Skeletal muscle satellite cell (primary cell): ENCODE measurements around the gene PTGES3.

ENCODE experiments used
- H3K27me3 ChIP-seq: 2 replicates; pipeline ENCODE4 v1.7.0; 2013; ENCODE audit warnings: low read length; ENCODE audit not compliant: control insufficient read depth, insufficient read depth
- H3K36me3 ChIP-seq: 2 replicates; pipeline ENCODE4 v1.7.0; 2013; ENCODE audit warnings: mild to moderate bottlenecking, control low read depth, low read length; ENCODE audit not compliant: insufficient read depth
- H3K4me1 ChIP-seq: 2 replicates; pipeline ENCODE4 v1.7.0; 2013; ENCODE audit warnings: low read length; ENCODE audit not compliant: control insufficient read depth, insufficient read depth
- H3K4me2 ChIP-seq: 2 replicates; pipeline ENCODE4 v1.7.0; 2013; ENCODE audit warnings: mild to moderate bottlenecking, low read length
- H3K4me3 ChIP-seq: 2 replicates; pipeline ENCODE4 v1.7.0; 2013; ENCODE audit warnings: low read length
- H3K9ac ChIP-seq: 2 replicates; pipeline ENCODE4 v1.7.0; 2013; ENCODE audit warnings: mild to moderate bottlenecking, low read depth, low read length, moderate library complexity
- H3K9me3 ChIP-seq: replicated peaks from 2 replicates; pipeline ENCODE4 v1.7.0; 2013; ENCODE audit warnings: mild to moderate bottlenecking, control low read depth, low read length

Gene PTGES3

GRCh38 chr12:56632701-56633467, 55.2 kb downstream of the PTGES3 start:
- Histone ChIP-seq H3K9me3 (no peaks in the 10 kb centered on the region), H3K4me2 (peak overlapping the region; percentile 94), H3K4me1 (peaks cover 46% of the 10 kb centered on the region), H3K4me3 (peak overlapping the region; percentile 55), H3K27me3 (no peaks in the 10 kb centered on the region), H3K9ac (peak overlapping the region; percentile 9), H3K36me3 (peaks cover 12% of the 10 kb centered on the region)

DNA sequence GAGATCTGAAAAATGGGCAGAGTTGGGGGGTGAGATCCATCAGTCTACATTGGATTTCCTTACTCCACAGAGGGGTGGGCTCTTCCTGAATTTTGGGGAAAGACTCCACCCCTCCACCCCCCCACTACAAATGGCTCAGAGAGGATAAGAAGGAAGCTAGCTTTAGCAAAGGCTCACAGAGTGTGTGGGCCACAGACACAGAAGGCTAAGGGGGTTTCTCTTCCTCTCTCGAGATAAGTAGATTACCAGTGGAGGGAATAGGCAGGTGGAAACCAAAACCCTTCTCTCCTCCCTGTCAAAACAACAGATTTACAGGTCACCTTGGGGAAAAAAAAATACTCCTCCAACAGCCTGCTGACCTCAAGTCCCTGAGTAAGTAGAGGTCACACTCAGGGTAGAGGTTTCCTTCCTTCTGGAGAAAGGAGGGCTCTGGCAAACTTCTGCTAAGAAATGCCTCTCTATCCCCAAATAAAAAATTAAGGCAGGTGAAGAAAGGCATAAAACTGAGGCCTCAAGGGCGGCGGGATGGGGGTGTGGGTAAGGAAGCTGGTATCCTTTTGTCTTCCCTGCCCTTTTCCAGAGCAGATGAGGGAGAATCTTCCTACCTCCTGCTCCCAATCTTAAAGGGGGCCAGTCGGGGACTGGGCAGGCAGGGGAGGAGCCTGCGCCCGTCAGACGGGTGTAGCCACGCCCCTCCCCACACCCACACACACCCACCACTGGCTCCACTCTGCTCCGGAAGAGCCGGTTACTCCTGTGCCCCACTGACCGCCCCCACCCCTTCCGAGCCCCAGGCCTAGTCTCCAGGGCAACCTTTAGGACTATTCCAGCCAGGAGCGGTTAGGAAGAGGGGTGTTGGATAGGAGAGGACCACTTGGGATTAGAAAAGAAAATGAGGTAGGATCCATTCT, 56.0 kb downstream of the PTGES3 start:
- Histone ChIP-seq H3K36me3 (peaks cover 8% of the 10 kb centered on the region), H3K4me2 (peak overlapping the region; percentile 94), H3K4me3 (peak overlapping the region; percentile 55), H3K4me1 (peaks cover 41% of the 10 kb centered on the region), H3K27me3 (no peaks in the 10 kb centered on the region), H3K9me3 (no peaks in the 10 kb centered on the region), H3K9ac (peak overlapping the region; percentile 20)

GRCh38 chr12:56630180-56630632, 57.9 kb downstream of the PTGES3 start, which contains the start of gene BAZ2A:
BAZ2A (minus strand) TSS chr12:56630326; CDS start chr12:56617530, 12,796 bp downstream.
- H3K4me2 ChIP-seq, result peak within 1 kb of the TSS; percentile 84
- H3K4me1 ChIP-seq, result peaks cover 38% of the 10 kb centered on the region
- H3K9ac ChIP-seq, result peak within 1 kb of the TSS; percentile 81
- peaks cover 21% of the 10 kb centered on the region for H3K36me3 ChIP-seq
- no peaks in the 10 kb centered on the region for H3K27me3 ChIP-seq
- H3K4me3 ChIP-seq, result peak within 1 kb of the TSS; percentile 76
- no peaks in the 10 kb centered on the region for H3K9me3 ChIP-seq

DNA sequence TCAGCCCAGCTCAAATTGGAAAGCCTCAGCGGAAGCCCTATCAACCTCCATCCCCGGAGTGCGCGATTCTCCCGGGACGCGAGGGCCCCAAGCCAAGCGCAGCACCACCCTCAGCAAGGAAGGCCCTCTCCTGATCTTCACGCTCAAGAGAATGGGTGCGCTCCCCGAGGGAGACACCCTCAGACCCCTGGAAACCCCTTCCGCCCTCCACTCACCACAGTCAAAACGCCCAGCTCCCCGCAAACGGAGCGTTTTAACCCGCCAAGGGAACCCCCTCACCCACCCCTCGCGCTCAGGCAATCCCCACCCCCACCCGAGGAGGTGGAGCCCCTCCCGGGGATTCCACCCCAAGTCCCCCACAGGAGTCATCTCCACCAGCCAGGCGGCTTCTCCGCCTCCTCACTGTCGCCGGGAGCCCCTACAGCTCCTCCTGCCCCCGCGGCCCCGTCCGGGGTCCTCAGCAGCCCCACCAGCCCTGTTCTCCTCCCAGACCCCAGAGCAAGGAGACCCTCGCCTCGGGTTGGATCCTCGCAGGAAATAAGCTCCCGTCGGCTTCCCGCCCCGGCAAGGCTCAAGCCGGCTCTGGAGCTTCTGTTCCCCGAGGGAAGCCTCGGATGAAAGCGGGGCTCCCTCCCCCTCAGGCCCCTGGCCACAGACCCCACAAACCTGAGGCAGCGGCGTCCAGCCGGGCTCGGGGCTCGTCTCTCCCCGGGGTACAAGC, 58.5 kb downstream of the PTGES3 start:
- H3K9ac ChIP-seq, result peak overlapping the region; percentile 81
- H3K9me3 ChIP-seq, result no peaks in the 10 kb centered on the region
- H3K27me3 ChIP-seq, result no peaks in the 10 kb centered on the region
- peaks cover 21% of the 10 kb centered on the region for H3K36me3 ChIP-seq
- H3K4me2 ChIP-seq, result peak overlapping the region; percentile 84
- peaks cover 38% of the 10 kb centered on the region for H3K4me1 ChIP-seq
- peak overlapping the region; percentile 76 for H3K4me3 ChIP-seq

DNA sequence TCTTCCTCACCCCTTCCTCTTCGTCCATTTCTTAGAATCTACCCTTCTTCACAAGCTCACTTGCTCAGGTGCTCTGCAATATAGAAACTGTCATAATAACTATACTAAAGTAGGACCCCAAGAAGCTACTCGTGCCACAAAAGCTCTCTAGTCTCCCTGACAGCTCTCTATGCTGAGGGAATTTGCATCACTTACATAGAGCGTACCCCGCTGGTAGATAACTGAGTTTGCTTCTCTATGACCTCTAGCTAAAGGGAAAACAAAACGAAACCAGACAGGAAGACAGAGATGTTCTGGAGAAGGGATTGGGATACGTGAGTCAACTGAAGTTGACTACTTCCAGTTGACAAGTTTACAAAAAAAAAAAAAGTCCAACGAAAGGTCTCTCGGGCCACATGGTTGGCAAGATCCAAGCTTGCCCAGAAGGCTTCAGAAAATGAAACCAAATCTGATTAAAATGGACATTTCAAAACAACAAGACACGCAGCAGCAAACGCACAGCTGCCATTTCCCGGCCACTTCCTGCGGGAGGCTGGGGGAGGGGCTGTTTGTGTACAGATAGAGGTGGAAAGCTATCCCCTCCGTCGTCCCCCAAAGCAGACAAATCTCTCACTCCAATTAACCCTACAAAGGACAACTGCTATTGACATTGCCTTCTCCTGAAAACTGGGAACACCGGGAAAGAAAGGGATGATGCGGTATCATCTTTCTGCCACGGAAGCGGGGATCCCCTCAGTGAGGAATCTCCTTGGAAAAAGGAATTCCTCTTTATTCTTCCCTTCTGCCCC, 59.2 kb downstream of the PTGES3 start:
- Histone ChIP-seq H3K36me3 (peaks cover 27% of the 10 kb centered on the region), H3K27me3 (no peaks in the 10 kb centered on the region), H3K4me2 (peak overlapping the region; percentile 84), H3K9me3 (no peaks in the 10 kb centered on the region), H3K4me3 (peak overlapping the region; percentile 76), H3K4me1 (peaks cover 34% of the 10 kb centered on the region), H3K9ac (peak overlapping the region; percentile 81)

DNA sequence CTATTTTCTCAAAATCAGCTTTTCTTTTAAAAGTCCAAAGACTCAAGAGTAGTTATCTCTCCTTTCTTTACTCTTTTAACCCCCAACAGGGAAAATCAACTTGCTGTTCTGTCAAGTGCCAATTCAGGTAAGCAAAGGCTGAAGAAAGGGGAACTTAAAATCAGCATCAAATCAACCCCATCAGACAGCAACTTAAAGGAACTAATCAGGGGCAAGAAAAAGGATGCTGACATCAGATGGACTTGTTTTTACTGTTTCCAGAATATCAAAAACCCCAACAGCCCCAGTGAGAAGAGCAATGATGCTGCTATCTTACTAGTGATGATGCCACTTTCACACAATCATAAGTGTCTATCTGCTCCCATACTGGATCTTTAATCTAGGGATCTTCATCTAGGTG, 61.4 kb downstream of the PTGES3 start:
- H3K27me3 ChIP-seq, result no peaks in the 10 kb centered on the region
- H3K9me3 ChIP-seq, result no peaks in the 10 kb centered on the region
- H3K4me2 ChIP-seq, result no peak overlapping the region
- H3K9ac ChIP-seq, result no peak overlapping the region
- peaks cover 13% of the 10 kb centered on the region for H3K4me1 ChIP-seq
- H3K36me3 ChIP-seq, result peaks cover 39% of the 10 kb centered on the region
- no peak overlapping the region for H3K4me3 ChIP-seq

DNA sequence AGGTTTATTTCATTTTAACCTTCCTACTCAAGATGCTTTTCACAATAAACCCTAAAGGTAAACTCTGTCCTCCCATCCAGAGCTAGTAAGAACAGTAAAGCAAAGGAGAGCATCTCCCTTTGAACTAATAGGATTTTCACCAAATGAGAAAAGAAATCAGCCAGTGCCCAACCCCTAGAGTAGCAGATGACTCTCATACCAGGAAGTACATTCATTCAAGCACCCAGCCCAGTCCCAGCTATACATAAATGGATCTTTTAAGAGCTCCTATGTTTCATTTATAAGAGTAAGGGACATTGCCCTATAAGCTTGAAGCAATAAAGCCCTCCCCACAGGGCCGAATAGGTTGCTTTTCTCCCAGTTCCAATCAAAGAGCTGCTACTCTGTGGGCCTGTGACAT, 65.5 kb downstream of the PTGES3 start:
- H3K36me3 ChIP-seq, result peaks cover 64% of the 10 kb centered on the region
- no peaks in the 10 kb centered on the region for H3K4me1 ChIP-seq
- no peak overlapping the region for H3K4me2 ChIP-seq
- H3K9me3 ChIP-seq, result no peaks in the 10 kb centered on the region
- H3K4me3 ChIP-seq, result no peak overlapping the region
- no peaks in the 10 kb centered on the region for H3K27me3 ChIP-seq
- H3K9ac ChIP-seq, result no peak overlapping the region

GRCh38 chr12:56616925-56617324, 71.2 kb downstream of the PTGES3 start:
- no peak overlapping the region for H3K9ac ChIP-seq
- no peaks in the 10 kb centered on the region for H3K9me3 ChIP-seq
- no peak overlapping the region for H3K4me2 ChIP-seq
- no peak overlapping the region for H3K4me3 ChIP-seq
- H3K4me1 ChIP-seq, result no peaks in the 10 kb centered on the region
- H3K27me3 ChIP-seq, result no peaks in the 10 kb centered on the region
- peaks cover 85% of the 10 kb centered on the region for H3K36me3 ChIP-seq

GRCh38 chr12:56616244-56616643, 71.8 kb downstream of the PTGES3 start:
- H3K4me3 ChIP-seq, result no peak overlapping the region
- H3K27me3 ChIP-seq, result no peaks in the 10 kb centered on the region
- H3K36me3 ChIP-seq, result peaks cover 88% of the 10 kb centered on the region
- no peaks in the 10 kb centered on the region for H3K4me1 ChIP-seq
- H3K4me2 ChIP-seq, result no peak overlapping the region
- H3K9ac ChIP-seq, result no peak overlapping the region
- no peaks in the 10 kb centered on the region for H3K9me3 ChIP-seq

GRCh38 chr12:56614627-56615026, 73.5 kb downstream of the PTGES3 start:
- H3K4me1 ChIP-seq, result no peaks in the 10 kb centered on the region
- H3K9ac ChIP-seq, result no peak overlapping the region
- H3K9me3 ChIP-seq, result no peaks in the 10 kb centered on the region
- H3K4me3 ChIP-seq, result no peak overlapping the region
- H3K36me3 ChIP-seq, result peaks cover 94% of the 10 kb centered on the region
- H3K27me3 ChIP-seq, result no peaks in the 10 kb centered on the region
- H3K4me2 ChIP-seq, result no peak overlapping the region
